GM19452 (cell line): Measurements from ENCODE around the gene ESPL1.
A peak's percentile ranks its signal among the peaks of the same experiment; 100 is the strongest.

Experiments used
- ATAC-seq: cut with Tn5 transposase; IDR thresholded peaks from one replicate; pipeline ENCODE4 v1.9.1; 2021; ENCODE audit not compliant: unreplicated experiment

ESPL1 gene

DNA sequence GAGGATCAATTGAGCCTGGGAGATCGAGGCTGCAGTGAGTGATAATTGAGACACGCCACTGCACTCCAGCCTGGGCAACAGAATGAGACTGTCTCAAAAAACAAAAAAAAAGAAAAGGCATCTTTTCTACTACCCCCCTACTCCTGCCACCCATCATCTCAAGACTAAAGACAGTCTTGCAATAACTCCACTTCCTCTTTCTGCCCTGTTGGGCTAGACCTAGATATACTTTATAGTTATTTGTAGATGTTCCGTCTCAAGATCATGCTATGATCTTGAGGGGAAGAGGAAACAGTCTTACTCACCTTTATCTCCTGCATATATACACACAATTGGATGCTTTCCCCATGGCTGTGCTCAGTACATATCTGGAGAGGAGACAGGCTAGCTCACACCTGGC is 12.1 kb upstream of the ESPL1 start:
- ATAC-seq = no peak

DNA sequence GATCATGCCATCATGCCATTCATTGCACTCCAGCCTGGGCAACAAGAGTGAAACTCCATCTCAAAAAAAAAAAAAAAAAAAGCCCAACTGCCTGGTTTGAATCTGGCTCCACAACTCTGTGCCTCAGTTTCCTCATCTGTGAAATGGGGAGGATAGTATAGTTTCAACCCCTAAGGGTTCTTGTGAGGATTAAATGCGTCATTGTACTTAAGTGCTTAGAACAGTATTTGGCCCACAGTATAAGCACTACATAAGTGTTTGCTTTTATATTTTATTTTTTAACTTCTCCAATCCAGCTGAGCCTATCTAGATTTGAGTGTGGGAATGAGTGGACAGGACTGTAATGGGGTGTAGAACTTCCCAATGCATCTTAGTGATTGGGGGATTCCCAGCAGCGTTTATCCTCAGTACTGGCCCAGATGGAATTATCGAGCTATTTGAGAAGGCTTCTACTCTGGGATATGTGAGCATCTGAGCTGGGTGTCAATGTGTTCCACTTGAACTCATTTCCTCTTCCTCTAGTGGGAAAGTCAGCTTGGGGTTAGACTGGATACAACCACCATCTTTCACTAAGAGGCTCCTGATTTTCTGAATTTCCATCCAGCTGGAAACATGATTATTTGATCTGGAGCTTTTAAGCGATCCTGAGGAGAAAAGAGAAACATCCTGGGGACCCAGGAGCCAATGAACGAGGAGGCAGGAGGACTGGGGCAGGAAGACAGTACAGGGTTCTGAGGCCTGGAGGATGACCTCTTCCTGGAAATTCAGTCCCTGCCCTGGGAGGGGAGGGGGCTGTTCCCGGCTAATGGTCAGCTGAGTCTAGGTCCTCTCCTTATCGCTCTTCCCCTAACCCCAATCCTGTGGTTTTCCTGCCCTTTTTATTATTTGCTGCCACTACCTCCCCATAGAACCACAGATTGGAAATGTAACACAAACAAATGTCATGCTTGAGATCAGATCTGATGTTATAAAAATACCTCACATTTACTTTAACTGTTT is 9.3 kb upstream of the ESPL1 start:
- ATAC-seq = no peak

DNA sequence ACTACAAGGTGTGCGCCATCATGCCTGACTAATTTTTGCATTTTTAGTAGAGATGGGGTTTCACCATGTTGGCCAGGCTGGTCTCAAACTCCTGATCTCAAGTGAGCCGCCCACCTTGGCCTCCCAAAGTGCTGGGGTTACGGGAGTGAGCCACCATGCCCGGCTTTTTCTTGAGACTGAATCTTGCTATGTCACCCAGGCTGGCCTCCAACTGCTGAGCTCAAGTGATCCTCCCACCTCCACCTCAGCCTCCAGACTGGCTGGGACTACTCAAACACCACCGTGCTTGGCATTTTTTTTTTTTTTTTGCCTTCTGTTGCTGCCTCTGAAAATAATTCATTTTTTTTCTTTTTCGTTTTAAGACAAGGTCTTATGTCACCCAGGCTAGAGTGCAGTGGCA is 8.2 kb upstream of the ESPL1 start:
- ATAC-seq = no peak

DNA sequence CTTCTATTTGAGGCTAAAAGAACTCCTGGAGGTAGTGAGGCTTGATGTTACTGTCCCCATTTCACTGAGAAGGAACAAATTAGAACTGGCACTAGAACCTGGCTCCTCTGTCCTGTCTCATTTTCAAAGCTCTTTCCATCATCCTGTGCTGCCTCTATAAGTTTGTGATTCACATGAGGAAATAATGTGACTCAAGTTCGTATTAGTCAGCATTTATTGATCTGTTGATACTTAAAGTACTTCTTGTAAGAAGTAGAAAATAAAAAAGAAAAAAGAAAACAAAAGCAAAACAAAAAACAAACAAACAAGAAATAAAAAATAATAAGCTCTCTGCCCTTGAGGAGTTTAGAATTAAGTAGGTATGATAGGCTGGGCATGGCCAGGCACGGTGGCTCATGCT is 2.3 kb upstream of the ESPL1 start:
- ATAC-seq = no peak

DNA sequence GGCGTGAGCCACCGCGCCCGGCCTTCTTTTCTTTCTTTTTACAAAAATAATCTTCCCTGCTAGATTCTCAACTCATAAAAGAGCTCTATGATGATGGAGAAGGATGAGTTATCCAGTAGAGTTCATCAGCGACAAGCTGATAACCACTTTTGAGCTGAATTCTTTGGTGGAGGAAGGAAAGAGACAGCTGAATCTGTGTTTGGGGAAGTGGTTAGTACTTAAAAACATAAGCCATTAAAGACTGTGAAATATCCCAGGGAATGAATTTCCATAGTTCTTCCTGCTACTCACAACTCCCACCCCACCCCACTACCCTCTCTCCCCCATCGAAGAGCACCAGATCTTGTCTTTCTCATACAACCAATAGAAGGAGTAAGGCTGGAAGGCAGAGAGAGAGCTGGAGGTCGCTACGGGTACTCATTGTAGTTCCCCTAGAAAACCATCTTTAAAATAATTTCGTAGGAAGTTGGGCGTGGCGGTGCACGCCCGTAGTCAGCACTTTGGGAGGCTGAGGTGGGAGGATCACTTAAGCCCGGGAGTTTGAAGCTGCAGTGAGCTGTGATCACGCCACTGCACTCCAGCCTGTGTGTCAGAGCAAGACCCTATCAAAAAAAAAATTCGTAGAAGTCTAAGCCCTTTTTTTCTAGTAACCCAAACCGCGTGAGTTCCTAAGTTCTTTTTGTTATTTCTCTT is 647 bp upstream of the ESPL1 start:
- ATAC-seq = no peak

DNA sequence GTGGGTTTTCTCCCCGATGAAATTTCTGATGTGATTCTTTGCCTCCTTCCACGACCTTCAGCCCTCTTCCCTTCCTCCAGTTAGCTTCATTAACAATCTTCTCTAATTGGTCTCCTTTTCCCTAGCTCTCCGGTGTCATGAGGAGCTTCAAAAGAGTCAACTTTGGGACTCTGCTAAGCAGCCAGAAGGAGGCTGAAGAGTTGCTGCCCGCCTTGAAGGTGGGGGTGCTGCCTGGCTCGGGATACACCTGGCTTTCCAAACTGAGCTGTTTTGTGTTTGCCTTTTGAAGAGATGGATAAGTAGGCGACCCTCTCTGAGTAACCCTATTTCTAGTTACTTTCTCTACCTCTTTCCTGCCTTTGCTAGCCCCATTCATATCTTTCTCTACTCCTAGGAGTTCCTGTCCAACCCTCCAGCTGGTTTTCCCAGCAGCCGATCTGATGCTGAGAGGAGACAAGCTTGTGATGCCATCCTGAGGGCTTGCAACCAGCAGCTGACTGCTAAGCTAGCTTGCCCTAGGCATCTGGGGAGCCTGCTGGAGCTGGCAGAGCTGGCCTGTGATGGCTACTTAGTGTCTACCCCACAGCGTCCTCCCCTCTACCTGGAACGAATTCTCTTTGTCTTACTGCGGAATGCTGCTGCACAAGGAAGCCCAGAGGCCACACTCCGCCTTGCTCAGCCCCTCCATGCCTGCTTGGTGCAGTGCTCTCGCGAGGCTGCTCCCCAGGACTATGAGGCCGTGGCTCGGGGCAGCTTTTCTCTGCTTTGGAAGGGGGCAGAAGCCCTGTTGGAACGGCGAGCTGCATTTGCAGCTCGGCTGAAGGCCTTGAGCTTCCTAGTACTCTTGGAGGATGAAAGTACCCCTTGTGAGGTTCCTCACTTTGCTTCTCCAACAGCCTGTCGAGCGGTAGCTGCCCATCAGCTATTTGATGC is 797 bp downstream of the ESPL1 start:
- ATAC-seq = no peak

DNA sequence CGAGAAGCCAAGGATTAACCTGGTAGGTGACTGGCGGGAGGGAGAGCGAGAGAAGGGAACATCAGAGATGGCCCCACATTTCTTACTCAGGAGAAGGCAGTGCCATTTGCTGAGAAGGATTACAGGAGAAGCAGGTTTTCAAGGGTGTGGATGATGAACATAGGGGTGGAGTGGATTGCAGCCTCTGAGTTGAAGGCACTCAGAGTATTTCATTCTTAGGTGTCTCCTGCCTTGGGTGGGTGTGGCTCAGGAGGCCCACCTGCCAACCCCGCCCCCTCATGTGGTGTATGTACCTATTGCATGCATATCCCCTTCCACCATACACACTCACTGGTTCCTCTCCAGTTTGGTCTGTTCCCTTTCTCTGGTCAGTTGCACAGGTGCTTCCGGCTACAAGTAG is 6.3 kb downstream of the ESPL1 start:
- ATAC-seq = no peak

DNA sequence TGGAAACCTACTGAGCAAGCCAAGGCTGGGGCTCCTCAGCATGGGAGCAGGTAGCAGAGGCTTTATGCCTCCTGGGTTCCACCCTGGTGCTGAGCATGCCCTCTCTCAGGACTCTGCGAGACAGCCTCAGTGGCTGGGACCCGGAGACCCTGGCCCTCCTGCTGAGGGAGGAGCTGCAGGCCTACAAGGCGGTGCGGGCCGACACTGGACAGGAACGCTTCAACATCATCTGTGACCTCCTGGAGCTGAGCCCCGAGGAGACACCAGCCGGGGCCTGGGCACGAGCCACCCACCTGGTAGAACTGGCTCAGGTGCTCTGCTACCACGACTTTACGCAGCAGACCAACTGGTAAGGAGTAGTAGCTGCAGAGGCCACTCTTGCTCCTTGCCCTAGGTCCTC is 8.4 kb downstream of the ESPL1 start:
- ATAC-seq = no peak

DNA sequence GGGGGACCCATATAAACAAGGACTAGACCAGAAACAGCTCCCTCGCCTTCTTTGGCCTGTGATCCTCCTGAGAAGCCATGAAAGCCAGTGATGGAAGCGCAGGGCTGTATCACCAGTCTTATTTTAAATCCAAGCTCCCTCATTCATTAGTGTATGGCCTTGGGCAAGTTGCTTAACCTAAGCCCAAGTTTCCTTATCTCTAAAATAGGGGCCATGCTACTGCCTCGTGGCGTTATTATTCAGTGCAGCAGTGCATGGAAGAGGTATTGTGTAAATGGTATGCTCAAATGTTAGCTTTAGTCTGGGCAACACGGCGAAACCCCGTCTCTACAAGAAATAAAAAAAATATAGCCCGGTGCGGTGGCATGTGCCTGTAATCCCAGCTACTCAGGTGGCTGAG is 9.9 kb downstream of the ESPL1 start:
- no peak for ATAC-seq

DNA sequence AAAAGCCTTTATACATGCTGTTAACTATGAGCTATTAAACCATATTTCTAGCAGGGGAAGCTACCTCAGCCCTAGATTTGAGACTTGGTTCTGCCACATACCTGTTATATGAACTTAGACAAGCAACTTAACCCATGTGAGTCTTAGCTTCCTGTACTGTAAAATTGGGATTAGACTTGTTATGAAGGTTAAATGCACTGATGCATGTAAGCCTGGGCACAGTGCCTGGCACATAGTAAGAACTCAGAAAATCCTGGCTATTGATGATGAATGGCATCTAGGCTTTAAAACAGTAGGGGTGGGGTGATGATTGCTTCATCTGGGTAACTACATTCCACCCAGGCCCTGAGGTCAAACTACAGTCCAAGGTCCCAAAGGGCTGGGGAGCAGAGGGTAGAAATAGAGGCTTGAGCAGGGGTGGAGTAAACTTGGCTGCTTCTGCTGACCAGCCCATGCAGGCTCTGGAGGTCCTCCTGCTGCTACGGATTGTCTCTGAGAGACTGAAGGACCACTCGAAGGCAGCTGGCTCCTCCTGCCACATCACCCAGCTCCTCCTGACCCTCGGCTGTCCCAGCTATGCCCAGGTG is 11.3 kb downstream of the ESPL1 start:
- ATAC-seq = no peak

DNA sequence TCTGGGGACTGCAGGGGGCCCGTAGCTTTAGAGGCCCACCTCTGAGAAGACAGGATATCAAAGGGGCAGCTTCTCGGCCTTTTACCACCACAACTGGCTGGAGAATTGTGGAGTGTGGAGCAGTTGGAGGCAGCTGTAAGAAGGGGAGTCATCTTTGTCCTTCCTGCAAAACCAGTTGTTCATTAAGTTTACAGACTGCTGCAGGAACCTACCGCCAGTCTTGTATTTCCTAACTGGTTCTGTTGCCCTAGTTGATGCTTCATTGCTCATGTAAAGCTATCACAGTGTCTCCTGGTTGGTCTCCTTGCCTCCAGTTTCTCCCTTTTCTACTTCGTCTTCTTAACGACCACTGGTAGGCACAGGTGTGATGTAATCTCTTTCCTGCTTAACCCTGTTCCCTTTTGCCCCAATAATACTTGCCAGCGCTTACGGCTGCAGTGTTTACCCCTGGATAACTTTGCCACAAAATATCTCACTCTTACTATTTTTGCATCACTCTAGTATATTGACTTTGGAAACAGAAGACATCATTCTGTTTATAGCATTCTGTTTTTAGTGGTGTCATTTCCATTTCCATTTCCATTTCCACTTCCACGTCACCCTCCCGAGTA is 11.9 kb downstream of the ESPL1 start:
- no peak for ATAC-seq

DNA sequence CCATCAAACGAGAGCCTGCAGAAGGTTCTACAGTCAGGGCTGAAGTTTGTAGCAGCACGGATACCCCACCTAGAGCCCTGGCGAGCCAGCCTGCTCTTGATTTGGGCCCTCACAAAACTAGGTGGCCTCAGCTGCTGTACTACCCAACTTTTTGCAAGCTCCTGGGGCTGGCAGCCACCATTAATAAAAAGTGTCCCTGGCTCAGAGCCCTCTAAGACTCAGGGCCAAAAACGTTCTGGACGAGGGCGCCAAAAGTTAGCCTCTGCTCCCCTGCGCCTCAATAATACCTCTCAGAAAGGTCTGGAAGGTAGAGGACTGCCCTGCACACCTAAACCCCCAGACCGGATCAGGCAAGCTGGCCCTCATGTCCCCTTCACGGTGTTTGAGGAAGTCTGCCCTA is 18.3 kb downstream of the ESPL1 start:
- ATAC-seq = no peak

DNA sequence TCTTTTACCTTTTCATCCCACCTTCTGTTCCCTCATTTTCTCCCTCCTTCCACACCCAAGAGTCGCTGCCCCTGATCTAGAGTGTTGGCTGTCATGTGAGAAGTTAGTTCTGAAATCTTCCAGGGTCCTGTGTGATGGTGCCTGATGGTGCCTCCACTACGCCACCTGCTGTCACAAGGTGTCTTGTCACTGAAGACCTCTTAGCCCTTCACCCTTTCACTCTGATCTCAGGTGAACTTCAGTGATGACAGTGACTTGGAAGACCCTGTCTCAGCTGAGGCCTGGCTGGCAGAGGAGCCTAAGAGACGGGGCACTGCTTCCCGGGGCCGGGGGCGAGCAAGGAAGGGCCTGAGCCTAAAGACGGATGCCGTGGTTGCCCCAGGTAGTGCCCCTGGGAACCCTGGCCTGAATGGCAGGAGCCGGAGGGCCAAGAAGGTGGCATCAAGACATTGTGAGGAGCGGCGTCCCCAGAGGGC is 19.7 kb downstream of the ESPL1 start:
- ATAC-seq = no peak

DNA sequence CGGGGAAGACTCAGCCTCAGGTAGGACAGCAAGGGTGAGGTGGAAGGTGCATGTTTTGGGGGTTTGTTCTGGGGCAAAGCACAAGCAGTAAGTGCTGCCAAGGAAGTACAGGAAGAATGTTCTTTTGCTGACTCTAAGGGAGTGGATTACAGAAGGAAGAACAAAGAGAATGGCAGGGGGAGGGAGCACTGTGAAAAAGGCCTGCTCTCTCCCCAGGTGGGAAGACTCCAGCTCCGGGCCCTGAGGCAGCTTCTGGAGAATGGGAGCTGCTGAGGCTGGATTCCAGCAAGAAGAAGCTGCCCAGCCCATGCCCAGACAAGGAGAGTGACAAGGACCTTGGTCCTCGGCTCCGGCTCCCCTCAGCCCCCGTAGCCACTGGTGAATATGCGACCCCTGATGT is 20.2 kb downstream of the ESPL1 start:
- ATAC-seq = no peak

DNA sequence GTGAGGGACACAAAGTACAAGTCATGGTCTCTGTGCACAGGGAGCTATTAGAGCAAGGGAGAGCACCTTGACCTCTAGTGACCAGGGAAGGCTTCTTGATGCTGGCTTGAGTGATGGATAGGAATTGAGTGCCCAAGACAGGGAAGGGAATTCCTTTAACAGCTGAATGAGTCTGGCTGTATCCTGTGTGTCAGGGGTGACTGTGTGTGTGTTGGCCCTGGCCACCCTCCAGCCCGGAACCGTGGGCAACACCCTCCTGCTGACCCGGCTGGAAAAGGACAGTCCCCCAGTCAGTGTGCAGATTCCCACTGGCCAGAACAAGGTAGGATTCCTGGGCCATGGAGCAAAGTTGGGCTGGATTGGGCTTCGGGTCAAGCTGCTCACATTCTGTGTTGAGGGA is 21.8 kb downstream of the ESPL1 start:
- ATAC-seq = no peak

DNA sequence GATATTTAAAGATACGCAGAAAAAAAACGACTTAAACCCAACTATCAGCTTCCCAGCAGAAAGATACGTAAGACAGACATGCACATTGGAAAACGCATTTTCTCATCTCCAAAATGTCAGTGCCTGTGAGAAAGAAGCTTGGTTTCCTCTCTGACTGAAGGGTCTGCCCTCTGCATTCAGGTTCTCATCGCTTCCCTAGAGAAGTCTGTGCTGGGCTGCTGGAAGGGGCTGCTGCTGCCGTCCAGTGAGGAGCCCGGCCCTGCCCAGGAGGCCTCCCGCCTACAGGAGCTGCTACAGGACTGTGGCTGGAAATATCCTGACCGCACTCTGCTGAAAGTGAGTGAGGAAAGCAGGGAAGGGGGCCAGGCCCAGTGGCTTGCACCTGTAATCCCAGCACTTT is 22.6 kb downstream of the ESPL1 start:
- ATAC-seq = no peak

DNA sequence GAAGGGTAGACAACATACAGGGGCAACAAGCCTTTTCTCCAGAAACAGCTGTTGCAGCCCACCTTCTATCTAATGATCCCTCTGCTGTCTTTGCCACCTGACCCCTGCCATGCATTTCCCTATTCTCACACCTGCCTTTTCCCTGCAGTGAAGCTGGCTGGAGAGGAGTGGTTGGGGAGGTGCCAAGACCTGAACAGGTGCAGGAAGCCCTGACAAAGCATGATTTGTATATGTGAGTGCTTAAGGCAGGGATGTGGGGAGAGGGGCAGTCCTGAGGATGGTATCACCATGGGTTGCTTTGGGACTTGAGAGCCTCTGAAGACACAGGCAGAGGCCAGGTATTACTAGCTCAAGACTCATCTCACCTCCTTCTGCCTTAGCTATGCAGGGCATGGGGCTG is 24.3 kb downstream of the ESPL1 start:
- ATAC-seq = no peak

DNA sequence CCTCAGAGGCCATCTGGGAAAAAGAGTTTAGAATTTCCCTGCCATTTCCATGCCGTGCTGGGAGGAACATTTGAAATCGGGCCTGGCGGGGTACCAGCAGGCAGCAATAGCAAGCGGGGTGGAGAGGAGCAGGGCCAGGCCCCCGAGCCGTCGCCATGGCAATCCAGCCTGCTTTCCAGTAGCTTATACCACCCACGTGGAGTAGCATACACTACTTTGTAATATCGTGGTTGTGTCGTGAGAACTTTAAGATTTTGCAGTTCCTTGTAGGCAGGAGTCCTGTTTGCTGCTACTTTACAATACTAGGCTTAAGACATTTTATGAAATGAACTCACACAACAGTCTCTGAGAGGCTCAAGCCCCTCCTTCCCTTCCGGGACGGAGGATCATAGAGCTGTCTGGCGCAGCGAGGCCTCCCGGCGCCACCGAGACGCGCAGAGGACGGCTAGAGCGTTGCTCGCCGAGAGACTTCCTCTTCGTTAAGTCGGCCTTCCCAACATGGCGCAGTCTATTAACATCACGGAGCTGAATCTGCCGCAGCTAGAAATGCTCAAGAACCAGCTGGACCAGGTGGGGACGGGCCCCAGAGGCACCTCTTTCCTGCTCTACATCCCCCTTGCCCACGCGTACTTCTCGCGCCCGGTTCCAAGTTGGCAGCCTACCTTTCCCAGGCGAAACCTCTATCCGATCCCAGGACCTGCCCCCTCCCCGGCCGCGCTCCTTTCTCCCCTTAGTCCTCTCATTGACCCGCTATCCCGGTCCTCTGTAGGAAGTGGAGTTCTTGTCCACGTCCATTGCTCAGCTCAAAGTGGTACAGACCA is 27.2 kb downstream of the ESPL1 start, which contains the start of gene PFDN5:
PFDN5 (plus strand) TSS at position 473 of the 821 bp plus-strand sequence; CDS start at position 499, 26 bp downstream.
- peak; percentile 90 for ATAC-seq

DNA sequence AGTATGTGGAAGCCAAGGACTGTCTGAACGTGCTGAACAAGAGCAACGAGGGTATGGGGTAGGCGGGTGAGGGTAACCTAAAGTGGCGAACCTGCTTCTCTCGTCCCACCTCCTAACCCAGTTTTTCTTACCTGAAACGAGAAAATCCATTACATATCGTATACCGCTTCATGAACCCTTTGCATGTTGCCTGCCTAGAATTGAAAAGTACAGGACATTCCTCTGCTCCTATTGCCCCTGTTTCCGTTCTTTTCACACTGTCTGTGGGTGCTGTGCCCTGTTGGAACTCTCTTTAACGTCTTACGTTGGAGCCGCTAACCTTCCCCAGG is 27.8 kb downstream of the ESPL1 start:
- ATAC-seq = no peak
